H1 (cell line): ENCODE data around the gene HAS3. TPM values are rescaled to one million over a fixed set of nuclear protein-coding genes. Genes with fewer than 3 reads are reported as not detected.

Experiments used
- JUN ChIP-seq: IDR thresholded peaks from 2 replicates; pipeline ENCODE4 v1.6.1; 2011; ENCODE audit warnings: low read depth, mild to moderate bottlenecking, improper control_type of control experiment, low read length
- RNF2 ChIP-seq: fragments of 200-900, 300-1000 bp; sonication (generic); IDR thresholded peaks from 2 replicates; pipeline ENCODE4 v1.7.1; 2016; ENCODE audit warnings: borderline replicate concordance, low read depth, mild to moderate bottlenecking, antibody characterized with exemption, low read length; ENCODE audit not compliant: poor library complexity, severe bottlenecking; ENCODE audit errors: missing control alignments
- polyA plus RNA-seq, 7 experiments: library from polyadenylated mRNA; depleted of rRNA in 3 of 7; stranded (reverse) in 5 of 7; unstranded in 2 of 7; fragments of >200 nt in 5 of 7; fragments of 200-250 nt in 2 of 7; gene quantifications; 1 replicate in 5 of 7; 2 replicates in 1 of 7; 4 replicates in 1 of 7; pipeline versions ENCODE4 v1.2.1 to v1.2.3, GENCODE V29; 2011 to 2013; ENCODE audit warnings: missing spikeins in 2 of 7, mixed read lengths in 2 of 7
- total RNA-seq: library from RNA; stranded (reverse); fragmentation: NEBNext Ultra II Directional; extraction: Animal tissue kit (Norgen Biotek cat#: 25700); gene quantifications from 2 replicates; pipeline ENCODE4 v1.2.1, GENCODE V29; 2021
- TF ChIP-seq, protein P1 (sequence below), 3 experiments: IDR thresholded peaks; 1 replicate in 2 of 3; 2 replicates in 1 of 3; pipeline versions ENCODE4 v1.5.1 to v1.6.1; 2011; ENCODE audit warnings: low read length in 3 of 3, mild to moderate bottlenecking in 3 of 3, inconsistent platforms in 2 of 3, low read depth in 1 of 3, moderate library complexity in 1 of 3; ENCODE audit not compliant: insufficient read depth in 1 of 3; ENCODE audit errors: control extremely low read depth in 1 of 3

The HAS3 gene
- total and polyA plus RNA-seq, 2 of the 8 experiments (the other 6 are each of a cell fraction or from before 2014, with no cell fraction given) = 32.1 to 69.6 TPM

DNA sequence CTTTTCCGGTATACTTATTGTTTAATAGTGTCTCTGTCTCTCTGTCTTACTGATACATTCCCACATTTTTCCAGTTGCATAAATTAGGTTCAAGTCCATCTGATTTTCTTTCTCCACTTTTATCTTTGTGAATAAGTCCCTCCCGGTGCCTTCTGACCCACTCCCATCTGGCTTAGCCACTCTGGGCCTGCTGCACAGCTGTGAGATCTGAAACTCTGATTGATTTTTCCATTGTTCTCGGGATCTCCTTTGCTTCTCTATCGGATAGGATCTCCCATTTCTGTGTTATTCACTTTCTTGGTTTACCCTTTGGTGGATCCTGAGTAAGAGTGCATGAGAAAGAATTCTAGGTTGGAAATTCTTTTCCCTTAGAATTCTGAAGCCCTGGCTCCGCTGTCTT is 35.6 kb downstream of the HAS3 start (continued):
- TF ChIP-seq RNF2 (no peak), JUN (no peak)
- TF ChIP-seq, protein P1, sequence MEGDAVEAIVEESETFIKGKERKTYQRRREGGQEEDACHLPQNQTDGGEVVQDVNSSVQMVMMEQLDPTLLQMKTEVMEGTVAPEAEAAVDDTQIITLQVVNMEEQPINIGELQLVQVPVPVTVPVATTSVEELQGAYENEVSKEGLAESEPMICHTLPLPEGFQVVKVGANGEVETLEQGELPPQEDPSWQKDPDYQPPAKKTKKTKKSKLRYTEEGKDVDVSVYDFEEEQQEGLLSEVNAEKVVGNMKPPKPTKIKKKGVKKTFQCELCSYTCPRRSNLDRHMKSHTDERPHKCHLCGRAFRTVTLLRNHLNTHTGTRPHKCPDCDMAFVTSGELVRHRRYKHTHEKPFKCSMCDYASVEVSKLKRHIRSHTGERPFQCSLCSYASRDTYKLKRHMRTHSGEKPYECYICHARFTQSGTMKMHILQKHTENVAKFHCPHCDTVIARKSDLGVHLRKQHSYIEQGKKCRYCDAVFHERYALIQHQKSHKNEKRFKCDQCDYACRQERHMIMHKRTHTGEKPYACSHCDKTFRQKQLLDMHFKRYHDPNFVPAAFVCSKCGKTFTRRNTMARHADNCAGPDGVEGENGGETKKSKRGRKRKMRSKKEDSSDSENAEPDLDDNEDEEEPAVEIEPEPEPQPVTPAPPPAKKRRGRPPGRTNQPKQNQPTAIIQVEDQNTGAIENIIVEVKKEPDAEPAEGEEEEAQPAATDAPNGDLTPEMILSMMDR (IDR thresholded peaks at IDR 0.05; ENCODE audit: control extremely low read depth in 1 of 3, insufficient read depth in 1 of 3, low read depth in 1 of 3, low read length in 3 of 3) = no peak
